Skeletal muscle cell (primary cell): ENCODE data around the gene HK3.
A peak's percentile ranks its signal among the peaks of the same experiment; 100 is the strongest.

Experiments
- DNase-seq: peaks from one replicate; pipeline ENCODE4 v3.0.0-alpha.2; 2010; ENCODE audit warnings: low read depth
- H3K4me3 ChIP-seq: 2 replicates; pipeline ENCODE4 v1.5.1; 2011; ENCODE audit warnings: low read depth, mild to moderate bottlenecking, control low read depth, low read length, moderate library complexity

The HK3 gene

DNA sequence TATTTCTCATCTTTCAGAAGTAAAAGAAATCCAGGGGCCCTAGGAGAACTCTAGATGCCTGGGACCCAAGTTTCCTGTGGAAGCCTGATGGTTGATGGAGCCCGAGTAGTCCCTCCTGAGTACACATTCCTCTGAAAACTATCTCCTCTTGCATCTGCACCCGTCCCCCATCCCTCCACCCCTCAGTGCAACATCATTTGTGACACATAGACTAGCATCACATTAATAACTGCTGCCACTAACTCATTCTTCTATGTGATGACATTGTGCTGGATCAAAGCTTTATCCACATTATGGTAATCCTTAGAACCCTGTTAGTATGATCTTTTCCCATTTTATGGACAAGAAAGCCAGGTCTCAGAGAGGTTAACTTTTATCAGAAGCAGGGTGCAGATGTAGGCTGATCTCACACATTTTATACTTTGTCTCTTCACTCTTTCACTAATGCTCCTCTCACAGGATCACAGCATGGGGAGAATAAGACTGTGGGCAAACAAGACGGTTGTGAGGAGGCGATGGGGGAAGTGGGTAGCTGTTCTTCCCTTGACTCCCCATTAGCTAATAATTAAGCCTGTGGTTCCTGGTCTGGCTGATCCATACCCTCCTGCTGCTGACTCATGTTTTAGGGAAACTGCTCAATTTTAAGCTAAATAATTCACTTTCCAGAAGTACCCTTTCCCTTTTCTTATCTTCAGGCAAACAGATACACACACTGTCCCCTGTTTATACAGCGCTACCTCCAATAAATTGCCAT lies 3.9 kb upstream of the HK3 start:
- DNase-seq: no peak
- no peak overlapping the region for H3K4me3 ChIP-seq

DNA sequence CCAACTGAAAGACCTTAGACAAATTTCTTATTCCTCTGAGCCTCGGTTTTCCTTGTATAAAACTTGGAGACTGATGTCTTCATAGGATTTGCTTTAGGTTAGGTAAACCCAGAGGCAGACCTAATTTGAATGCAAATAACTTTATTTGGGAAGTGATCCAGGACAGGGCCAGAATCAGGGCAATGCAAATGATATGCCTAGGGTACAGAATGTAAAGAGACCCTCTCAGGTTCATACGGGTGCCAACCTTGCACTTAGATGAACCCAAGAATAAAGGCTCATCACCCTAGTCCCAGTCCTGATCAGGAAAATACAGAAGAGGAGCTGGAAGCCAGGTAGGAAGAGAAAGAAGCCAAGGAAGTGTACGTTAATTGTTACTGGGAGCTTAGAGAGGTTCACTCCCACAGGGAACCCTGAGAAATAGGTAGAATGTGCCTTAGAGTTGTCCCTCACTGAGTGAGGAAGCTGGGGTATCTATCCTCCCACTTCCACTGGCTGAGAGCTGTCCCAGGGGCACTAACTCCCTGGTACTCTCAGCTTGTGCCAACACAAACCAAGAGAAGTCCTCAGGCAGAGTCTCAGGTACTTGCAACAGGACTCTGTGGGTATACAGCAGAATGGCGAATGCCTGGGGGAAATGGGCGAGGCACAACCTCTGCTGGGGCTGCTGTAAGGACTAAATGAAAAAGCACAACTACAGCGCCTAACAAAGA lies 3.1 kb upstream of the HK3 start:
- no peak for DNase-seq
- H3K4me3 ChIP-seq: no peak overlapping the region

DNA sequence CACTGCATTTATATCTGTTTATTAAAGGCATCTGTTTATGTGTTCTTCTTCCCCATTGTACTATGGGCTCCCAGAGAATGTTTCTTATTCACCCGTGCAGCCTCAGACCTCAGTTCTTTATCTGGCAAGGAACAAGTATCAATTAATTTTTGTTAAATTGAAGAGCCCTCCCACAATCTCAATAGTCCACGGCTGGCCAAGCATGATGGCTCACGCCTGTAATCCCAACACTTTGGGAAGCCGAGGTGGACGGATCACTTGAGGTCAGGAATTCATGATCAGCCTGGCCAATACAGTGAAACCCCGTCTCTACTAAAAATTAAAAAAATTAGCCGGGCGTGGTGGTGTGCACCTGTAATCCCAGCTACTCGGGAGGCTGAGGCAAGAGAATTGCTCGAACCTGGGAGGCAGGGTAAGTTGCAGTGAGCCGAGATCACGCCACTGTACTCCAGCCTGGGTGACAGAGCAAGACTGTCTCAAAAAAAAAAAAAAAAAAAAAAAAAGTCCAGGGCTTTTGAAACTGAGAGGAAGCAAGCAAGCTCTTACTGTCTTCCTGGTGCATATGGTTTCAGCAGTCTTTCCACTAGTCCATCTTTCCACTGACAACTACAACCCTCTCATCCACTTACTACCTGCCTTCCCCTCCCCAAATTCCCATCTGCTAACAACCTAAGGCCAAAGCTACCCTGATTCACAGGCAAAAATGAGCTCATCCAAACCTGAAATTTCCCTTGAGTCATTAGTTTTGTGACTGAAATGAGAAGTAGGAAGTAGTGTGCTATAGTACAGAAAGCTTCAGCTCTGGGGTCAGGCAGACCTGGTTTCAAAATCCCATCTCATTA lies 2.3 kb upstream of the HK3 start:
- H3K4me3 ChIP-seq: no peak overlapping the region
- DNase-seq: no peak

DNA sequence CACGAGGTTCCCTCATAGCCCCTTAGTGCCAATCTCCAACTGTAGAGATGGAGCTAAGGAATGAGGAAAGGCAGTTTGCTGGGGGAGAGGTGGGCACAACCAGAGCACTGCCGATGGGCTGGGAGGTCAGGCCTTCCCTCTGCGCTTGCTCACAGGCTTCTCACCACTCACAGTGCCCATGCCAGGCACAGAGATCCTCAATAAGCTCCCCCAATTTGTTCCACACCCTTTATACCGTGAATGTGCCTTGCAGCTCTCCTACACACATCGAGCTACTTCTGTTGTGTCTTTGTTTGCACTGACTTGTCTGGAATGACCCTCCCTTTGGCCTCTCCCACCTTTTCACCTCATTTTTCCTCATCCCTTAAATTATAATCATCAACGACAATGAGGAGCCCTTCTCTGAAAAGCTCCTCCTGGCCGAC lies 1.6 kb upstream of the HK3 start:
- no peak for DNase-seq
- no peak overlapping the region for H3K4me3 ChIP-seq

DNA sequence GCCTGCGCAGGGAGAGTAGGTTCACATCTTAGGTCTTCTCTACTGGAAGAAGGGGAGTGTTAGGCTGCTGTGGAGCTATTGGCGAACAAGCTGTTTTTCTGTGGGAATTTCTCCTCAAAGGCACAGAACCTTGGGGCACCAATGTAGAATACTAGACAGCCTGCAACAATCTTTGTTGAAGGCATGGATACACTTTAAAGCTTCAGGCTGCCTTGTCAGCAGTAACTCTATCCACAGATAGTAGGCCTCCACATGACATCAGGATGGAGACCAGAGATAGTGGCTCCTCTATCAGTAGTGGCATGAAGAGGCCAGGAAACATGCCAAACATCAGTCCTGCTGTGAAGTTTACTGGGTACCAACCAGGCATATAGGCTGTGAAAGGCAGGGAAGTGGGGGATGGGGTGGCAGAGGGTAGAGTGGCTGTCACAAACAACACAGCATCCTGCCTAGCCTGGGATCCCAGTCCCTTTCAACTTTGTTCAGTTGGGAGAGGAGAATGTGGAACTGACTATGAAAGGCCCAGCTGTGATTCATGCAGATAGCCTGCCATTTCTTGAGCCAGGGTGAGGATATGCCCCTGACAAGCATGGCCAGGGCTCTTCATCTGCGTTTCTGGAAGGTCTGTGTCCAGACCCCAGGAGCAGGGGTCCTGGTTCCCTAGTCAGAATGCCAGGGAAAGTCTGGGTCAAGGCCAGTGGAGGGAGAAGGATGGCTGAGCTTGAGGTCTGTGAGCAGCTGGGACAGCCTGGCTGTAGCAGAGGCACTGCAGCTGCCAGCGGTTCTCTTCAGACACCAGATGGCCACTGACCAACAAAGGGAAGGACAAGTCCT lies 1.0 kb upstream of the HK3 start:
- H3K4me3 ChIP-seq: no peak overlapping the region

DNA sequence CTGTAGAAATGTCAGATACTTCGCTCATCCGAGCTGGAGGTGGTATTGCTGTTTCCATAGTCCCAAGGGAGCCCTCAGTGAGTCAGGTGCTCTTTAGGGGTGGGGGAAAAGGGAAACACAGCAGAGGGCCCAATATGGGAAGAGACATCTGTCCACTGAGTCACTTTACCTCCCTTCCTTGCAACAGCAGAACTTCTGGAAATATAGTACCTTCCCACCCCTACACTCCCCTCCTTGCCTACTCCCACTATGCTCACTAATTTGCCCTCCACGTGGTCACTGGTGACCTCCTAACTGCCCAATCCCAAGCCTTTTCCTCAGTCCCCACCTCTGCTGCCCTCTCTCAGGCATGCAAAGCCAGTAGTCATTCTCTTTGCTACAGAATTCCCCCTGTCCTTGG lies 1.9 kb downstream of the HK3 start:
- no peak for DNase-seq
- no peak overlapping the region for H3K4me3 ChIP-seq

More for the DNA sequence above, 1.0 kb upstream of the HK3 start:
- DNase-seq: peak; percentile 9

DNA sequence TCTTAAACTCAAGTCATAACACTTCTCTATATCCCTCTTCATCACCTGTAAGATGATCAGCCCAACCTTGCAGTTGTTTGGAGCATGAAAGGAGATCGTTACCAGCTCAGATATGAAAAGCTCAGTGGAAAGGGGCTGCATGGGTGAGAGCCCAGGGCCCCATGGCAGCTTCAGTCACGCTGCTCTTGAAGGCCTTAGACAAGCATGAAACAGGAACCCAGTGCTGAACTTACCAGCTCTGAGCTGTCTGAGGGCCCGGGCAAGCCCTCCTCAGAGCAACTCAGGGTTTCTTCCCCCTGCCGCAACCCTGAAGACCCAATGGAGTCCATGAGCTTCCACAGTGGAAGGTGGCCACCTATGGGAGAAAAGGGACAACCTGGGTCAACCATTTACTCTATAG lies 3.3 kb downstream of the HK3 start:
- H3K4me3 ChIP-seq: no peak overlapping the region
- DNase-seq: no peak

DNA sequence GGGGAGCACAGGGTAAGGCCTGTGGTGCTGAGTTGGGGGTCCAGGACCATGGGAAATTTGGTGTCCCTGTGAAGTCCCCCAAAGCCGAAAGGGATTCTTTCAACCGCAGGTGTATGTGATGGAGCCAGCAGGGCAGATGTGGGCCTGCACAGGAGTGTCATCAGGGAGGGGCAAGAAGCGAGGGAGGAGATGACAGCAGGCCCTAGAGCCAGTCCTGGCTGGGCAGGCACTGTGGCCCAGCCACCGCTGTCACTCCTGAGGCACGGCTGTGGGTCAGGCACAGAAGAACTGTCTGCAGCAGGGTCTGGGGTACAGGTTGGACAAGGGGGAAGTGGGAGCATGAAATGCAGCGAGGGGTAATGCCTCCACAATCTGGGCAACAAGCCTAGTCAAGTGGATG lies 4.8 kb downstream of the HK3 start:
- H3K4me3 ChIP-seq: no peak overlapping the region
- DNase-seq: no peak

DNA sequence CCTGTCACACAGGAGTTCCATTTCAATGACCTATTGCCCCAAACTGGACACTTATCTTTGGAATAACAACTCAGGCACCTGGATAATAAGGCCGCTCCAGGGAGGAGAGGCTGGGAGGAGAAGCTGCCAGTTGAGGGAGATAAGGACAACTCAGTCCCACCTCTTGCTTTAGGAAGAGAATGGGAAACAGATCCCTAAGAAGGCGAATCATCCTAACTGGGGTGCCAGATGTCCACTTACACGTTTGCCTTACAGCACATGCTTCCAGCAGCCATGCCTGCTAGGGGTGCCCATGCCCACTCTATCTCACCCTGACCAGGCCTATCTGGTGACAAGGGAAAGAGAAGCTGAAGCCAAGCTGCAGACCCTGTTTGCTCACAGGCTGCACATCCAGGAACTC lies 6.5 kb downstream of the HK3 start:
- DNase-seq: no peak
- H3K4me3 ChIP-seq: no peak overlapping the region

DNA sequence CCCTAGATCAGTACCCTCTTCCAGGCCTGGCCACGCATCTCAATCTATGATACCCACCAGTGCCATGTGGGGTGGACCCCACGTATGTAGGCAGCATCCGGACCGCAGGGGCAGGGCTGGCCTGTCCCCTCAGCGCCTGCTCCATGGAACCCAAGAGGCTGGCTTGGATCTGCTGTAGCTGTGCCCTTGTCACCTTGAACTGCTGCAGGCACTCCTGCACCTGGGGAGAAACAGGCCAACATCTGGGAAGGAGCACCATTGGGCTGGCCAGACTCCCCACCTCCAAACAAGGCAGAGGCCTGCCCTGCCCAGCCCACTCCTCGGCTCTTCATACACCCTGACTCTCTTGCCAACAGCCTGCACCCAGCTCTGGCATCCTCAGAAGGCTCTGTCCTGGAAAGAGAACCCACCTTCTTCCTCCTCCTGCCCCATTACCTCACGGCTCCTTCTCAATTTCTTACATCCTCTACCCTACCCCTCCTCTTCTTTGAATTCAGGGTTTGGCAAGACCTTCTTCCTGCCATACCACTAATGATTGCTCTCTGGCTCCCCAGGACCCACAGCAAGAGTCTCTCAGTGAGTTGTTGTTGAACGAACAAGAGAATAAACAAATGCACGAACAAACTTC lies 7.7 kb downstream of the HK3 start:
- no peak overlapping the region for H3K4me3 ChIP-seq
- no peak for DNase-seq

DNA sequence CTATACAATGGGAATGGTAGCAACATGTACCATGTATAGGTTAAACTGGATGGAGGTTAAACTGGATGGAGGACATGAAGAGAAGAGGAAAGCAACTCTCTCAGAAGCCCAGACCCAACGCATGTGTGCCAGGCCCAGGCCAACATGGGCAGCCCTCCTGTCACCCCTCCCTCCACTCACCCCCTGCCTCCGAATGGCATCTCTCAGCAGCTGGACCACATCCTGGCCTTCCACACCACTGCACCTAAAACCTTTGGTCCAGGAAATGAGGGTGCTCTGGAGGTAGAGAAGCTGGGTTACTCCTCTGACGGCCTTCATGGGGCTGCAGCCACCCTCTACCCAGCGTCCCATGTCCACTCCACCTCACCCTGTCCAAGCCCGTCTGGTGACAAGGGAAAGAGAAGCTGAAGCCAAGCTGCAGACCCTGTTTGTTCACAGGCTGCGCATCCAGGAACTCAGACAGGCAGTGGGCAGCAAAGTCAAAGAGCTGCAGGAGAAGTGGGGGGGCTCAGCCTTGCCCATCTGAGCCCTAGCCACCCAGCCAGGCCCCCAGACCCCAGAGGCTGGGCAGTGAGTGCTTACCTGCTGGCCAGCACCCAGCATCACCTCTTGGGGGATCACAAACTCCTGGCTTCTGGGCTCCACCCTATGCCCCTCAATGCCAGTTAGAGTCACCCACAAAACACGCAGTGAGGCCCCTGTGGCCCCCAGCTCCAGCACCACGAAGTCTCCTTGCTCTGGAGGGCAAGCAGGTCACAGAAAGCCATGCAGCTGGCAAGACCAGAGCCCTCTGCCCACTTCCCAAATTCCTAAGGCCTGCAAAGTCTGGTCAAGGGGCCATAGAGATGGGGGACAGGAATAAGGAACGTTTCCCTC lies 8.5 kb downstream of the HK3 start:
- no peak overlapping the region for H3K4me3 ChIP-seq
- no peak for DNase-seq

DNA sequence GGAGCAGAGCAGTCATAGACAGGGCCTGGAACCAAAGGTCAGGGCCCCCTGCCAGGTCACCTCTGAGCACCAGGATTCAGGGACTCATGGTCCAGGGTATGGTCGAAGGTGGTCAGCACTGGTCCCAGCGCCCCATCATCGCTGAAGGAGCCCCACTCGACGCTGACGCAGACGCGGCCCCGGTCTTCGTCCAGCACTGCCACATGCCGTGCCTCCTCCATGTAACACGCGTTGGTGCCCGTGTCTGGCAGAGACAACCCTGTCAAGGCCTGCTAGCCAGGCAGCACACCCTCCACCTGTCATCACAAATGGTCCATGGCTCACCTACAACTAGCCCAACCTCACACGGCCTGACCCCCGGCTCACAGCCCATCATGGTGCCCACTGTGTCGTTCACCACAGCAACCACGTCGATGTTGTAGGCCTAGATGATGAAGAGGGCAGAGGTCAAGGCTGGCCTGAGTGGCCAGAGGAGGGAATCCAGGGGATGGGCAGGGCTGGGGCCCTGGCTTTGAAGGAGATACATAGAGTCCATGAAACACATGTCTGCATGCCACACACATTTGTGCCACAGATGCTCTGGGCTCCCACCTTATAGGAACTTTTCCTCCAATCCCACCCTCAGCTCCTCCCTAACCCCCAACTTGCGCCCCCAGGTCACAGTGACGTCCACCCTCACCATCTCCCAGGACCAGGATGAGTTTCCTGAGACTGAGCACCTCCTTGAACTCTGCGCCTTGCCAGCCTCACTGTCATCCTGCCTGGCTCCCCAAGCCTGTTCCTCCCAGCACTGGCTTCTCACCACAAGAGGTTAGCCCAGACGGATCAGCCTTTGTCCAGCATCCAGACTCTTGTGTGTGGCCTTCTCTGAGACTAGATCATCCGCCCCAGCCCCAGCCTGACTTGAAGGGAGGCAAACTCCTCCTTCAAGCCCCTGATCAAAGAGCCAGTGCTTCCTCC lies 9.5 kb downstream of the HK3 start:
- no peak overlapping the region for H3K4me3 ChIP-seq
- DNase-seq: no peak

DNA sequence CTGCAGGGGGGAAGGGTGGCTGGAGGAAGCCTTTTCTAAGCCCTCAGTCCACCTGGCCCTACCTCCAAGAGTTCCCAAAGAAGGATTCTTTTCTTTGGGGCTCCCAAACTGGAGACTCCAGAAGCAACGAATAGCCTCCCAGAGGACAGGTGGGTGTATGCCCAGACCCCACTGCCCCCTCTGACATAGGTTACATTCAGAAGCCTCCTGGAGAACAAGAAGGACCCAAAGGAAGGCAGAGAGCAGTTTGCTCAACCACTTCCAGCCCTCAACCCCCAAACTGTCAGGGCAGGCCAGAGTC lies 10.3 kb downstream of the HK3 start:
- no peak overlapping the region for H3K4me3 ChIP-seq
- no peak for DNase-seq

DNA sequence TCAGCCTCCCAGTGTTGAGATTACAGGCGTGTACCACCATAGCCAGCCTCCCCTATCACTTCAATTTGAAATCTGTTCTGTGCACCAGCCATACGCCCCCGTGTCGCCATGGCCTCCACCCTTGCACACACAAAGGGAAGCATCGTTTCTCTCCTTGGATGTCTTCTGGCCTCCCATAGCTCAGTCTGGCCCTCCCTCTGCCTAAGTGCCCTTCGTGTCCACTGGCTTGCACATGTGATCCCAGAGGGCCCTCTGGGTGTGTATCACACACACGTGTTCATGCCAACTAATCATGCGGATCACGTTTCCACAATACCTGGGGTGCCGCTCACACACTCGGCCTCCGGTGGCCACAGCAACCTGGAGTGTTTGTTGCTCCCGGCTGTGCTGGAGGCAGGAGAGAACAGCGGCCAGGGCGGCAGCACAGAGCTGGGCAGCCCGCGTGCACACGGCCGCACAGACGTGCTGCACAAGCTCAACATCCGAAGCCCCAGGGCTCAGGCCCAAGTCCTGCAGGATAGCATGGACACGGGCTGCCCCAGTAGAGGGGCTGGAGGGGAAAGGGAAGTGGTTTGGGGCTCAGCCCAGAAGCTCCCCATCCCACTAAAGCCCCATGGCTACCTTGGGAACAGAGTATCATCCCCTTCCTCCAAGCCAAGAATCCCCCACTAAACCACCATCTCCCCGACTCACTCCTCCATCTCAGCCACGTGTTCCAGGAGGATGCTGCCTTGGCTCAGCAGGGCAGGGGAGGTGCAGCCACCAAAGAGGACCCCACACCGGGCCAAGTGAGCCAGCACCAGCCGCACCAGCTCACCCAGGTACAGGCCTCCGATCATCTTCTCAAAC lies 10.9 kb downstream of the HK3 start:
- no peak overlapping the region for H3K4me3 ChIP-seq
- DNase-seq: no peak

DNA sequence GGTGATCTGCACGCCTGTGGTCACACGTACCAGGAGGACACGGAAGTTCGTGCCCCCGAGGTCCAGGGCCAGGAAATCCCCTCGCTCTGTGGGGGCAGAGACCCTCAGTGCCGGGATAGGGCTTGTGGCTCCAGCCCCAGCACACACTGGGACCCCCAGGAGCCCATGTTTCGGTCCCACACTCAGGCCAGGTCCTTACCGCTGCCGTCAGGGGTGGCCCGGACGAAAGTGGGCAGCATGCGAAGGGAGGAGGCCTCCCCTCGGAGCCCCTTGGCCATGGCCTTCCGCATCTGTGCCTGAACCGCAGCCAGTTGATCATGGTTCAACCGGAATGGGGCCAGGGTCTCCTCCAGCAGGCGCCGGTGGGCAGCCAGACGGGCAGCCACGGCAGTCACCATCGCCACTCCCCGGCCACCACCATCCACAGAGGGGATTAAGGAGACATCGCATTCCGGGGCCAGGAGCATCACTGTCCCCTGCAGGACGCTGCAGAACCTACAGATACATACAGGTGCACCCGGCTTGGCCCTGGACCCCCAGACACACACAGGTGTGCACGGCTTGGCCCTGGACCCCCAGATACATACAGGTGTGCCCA lies 11.8 kb downstream of the HK3 start:
- no peak overlapping the region for H3K4me3 ChIP-seq
- DNase-seq: no peak
